ENCODE measurements around the gene GABARAP.

DNA sequence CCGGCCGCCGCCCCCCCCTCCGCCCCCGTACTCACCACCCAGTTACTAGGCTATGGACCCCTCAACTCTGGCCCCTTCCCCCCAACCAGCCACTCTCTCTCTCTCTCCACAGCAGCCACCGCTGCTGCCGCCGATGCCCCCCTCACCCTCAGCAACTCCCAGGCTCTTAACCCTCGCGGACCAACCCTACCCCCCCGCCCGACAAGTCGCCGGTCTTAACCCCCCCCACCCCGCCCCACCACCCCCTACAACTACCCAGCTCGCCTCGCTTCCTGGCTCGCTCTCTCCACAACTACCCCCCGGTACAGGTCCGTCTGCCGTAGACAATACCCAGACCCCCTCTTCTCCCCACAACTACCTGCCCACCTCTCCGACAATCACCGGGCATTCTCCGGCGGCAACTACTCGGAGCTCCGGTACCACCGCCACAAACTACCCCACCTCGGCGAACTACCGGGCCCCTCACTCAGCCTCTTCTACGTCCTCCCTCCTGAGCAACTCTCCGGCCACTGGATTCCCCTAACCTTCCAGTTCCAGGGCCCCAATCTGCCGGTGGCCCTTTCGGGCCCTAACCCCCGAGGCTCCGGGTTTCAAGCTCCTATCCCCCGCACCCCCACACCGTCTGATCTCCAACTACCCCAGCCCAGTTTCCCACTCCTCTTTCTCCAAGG, 3.7 kb downstream of the GABARAP start:
- TF ChIP-seq, protein P1, sequence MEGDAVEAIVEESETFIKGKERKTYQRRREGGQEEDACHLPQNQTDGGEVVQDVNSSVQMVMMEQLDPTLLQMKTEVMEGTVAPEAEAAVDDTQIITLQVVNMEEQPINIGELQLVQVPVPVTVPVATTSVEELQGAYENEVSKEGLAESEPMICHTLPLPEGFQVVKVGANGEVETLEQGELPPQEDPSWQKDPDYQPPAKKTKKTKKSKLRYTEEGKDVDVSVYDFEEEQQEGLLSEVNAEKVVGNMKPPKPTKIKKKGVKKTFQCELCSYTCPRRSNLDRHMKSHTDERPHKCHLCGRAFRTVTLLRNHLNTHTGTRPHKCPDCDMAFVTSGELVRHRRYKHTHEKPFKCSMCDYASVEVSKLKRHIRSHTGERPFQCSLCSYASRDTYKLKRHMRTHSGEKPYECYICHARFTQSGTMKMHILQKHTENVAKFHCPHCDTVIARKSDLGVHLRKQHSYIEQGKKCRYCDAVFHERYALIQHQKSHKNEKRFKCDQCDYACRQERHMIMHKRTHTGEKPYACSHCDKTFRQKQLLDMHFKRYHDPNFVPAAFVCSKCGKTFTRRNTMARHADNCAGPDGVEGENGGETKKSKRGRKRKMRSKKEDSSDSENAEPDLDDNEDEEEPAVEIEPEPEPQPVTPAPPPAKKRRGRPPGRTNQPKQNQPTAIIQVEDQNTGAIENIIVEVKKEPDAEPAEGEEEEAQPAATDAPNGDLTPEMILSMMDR (IDR thresholded peaks at IDR 0.05): no peak
- TF ChIP-seq EP300 (IDR thresholded peaks at IDR 0.05) (no peak), POLR2A (IDR thresholded peaks at IDR 0.05) (no peak)
